H9 (cell line): ENCODE data around the gene CAMSAP2. TPM values are rescaled to one million over a fixed set of nuclear protein-coding genes. Genes with fewer than 3 reads are reported as not detected.

ENCODE experiments used
- DNase-seq: peaks from one replicate; pipeline ENCODE4 v3.0.0-alpha.2; 2017
- H2AFZ ChIP-seq: one replicate; pipeline ENCODE4 v1.6.1; 2013; ENCODE audit warnings: mild to moderate bottlenecking, low read length, control low read depth, moderate library complexity
- H2AK5ac ChIP-seq: 2 replicates; pipeline ENCODE4 v1.6.1; 2013; ENCODE audit warnings: low read length, control low read depth, mixed read lengths; ENCODE audit not compliant: insufficient read length
- H2BK120ac ChIP-seq: one replicate; pipeline ENCODE4 v1.6.1; 2013; ENCODE audit warnings: low read depth, mild to moderate bottlenecking, low read length, control low read depth, inconsistent platforms; ENCODE audit not compliant: poor library complexity, severe bottlenecking
- H2BK12ac ChIP-seq: 2 replicates; pipeline ENCODE4 v1.6.1; 2013; ENCODE audit warnings: low read length, control low read depth, mixed read lengths, low read depth; ENCODE audit not compliant: insufficient read length
- H2BK15ac ChIP-seq: 2 replicates; pipeline ENCODE4 v1.6.1; 2013; ENCODE audit warnings: low read depth, low read length, control low read depth
- H2BK20ac ChIP-seq: one replicate; pipeline ENCODE4 v1.6.1; 2013; ENCODE audit warnings: low read depth, mild to moderate bottlenecking, low read length, control low read depth, inconsistent platforms; ENCODE audit not compliant: poor library complexity, severe bottlenecking
- H2BK5ac ChIP-seq: 2 replicates; pipeline ENCODE4 v1.6.1; 2013; ENCODE audit warnings: low read length, control low read depth, mixed read lengths; ENCODE audit not compliant: insufficient read length
- H3K14ac ChIP-seq: 2 replicates; pipeline ENCODE4 v1.6.1; 2013; ENCODE audit warnings: low read length, control low read depth; ENCODE audit not compliant: insufficient read depth
- H3K18ac ChIP-seq: 2 replicates; pipeline ENCODE4 v1.6.1; 2013; ENCODE audit warnings: low read depth, mild to moderate bottlenecking, mixed read lengths, low read length, control low read depth; ENCODE audit not compliant: insufficient read length
- H3K23ac ChIP-seq: 2 replicates; pipeline ENCODE4 v1.6.1; 2013; ENCODE audit warnings: low read length, control low read depth, mixed read lengths, low read depth; ENCODE audit not compliant: insufficient read length
- H3K23me2 ChIP-seq: 2 replicates; pipeline ENCODE4 v1.6.1; 2013; ENCODE audit warnings: low read depth, mild to moderate bottlenecking, mixed read lengths, low read length, control low read depth; ENCODE audit not compliant: insufficient read length, poor library complexity, severe bottlenecking
- H3K27ac ChIP-seq: 2 replicates; pipeline ENCODE4 v1.5.1; 2013; ENCODE audit warnings: low read length, control low read depth, mixed read lengths, low read depth; ENCODE audit not compliant: insufficient read length
- H3K27me3 ChIP-seq: 2 replicates; pipeline ENCODE4 v1.6.1; 2013; ENCODE audit warnings: low read length, control low read depth, inconsistent platforms; ENCODE audit not compliant: insufficient read depth
- H3K4ac ChIP-seq: 2 replicates; pipeline ENCODE4 v1.6.1; 2013; ENCODE audit warnings: low read depth, mild to moderate bottlenecking, control low read depth, inconsistent platforms, low read length, moderate library complexity
- H3K4me1 ChIP-seq: 2 replicates; pipeline ENCODE4 v1.6.1; 2013; ENCODE audit warnings: low read length, control low read depth, inconsistent platforms; ENCODE audit not compliant: insufficient read depth
- H3K4me2 ChIP-seq: 2 replicates; pipeline ENCODE4 v1.6.1; 2013; ENCODE audit warnings: low read length, control low read depth, mixed read lengths; ENCODE audit not compliant: insufficient read length, insufficient read depth
- H3K56ac ChIP-seq: 2 replicates; pipeline ENCODE4 v1.6.1; 2013; ENCODE audit warnings: low read depth, mild to moderate bottlenecking, mixed read lengths, low read length, control low read depth; ENCODE audit not compliant: insufficient read length
- H3K79me1 ChIP-seq: 2 replicates; pipeline ENCODE4 v1.6.1; 2013; ENCODE audit warnings: low read depth, mild to moderate bottlenecking, moderate library complexity, low read length, control low read depth, inconsistent platforms; ENCODE audit not compliant: insufficient read depth, poor library complexity, severe bottlenecking
- H3K79me2 ChIP-seq: 2 replicates; pipeline ENCODE4 v1.6.1; 2013; ENCODE audit warnings: low read length, control low read depth, inconsistent platforms; ENCODE audit not compliant: insufficient read depth
- H3K9ac ChIP-seq: 2 replicates; pipeline ENCODE4 v1.6.1; 2013; ENCODE audit warnings: low read length, control low read depth, mixed read lengths; ENCODE audit not compliant: insufficient read length; ENCODE audit errors: extremely low read depth
- H3K9me3 ChIP-seq: one replicate; pipeline ENCODE4 v1.6.1; 2013; ENCODE audit warnings: low read depth, low read length, inconsistent platforms; ENCODE audit not compliant: control insufficient read depth
- H3T11ph ChIP-seq: one replicate; pipeline ENCODE4 v1.6.1; 2013; ENCODE audit warnings: mild to moderate bottlenecking, low read length, control low read depth, inconsistent platforms
- H4K20me1 ChIP-seq: one replicate; pipeline ENCODE4 v1.6.1; 2013; ENCODE audit not compliant: control insufficient read depth, insufficient read length, insufficient read depth
- H4K5ac ChIP-seq: 2 replicates; pipeline ENCODE4 v1.6.1; 2013; ENCODE audit warnings: low read depth, mild to moderate bottlenecking, mixed read lengths, low read length, control low read depth; ENCODE audit not compliant: insufficient read length
- H4K8ac ChIP-seq: replicated peaks from 2 replicates; pipeline ENCODE4 v1.6.1; 2013; ENCODE audit warnings: low read length, control low read depth, mixed read lengths, low read depth; ENCODE audit not compliant: insufficient read length
- H4K91ac ChIP-seq: 2 replicates; pipeline ENCODE4 v1.6.1; 2013; ENCODE audit warnings: low read depth, mild to moderate bottlenecking, moderate library complexity, mixed read lengths, low read length, control low read depth; ENCODE audit not compliant: insufficient read length
- H3K27ac Mint-ChIP-seq, 3 experiments: 2 replicates in 2 of 3; 3 replicates in 1 of 3; pipeline ENCODE4 v1.8.0; 2020 to 2021; ENCODE audit warnings: mixed read lengths in 3 of 3, mild to moderate bottlenecking in 1 of 3, moderate library complexity in 1 of 3
- H3K27me3 Mint-ChIP-seq: 2 replicates; pipeline ENCODE4 v1.8.0; 2021; ENCODE audit warnings: low read depth, mild to moderate bottlenecking, moderate library complexity, mixed read lengths
- H3K36me3 Mint-ChIP-seq, 3 experiments: 2 replicates in 2 of 3; 3 replicates in 1 of 3; pipeline ENCODE4 v1.8.0; 2020 to 2021; ENCODE audit warnings: low read depth in 3 of 3, mixed read lengths in 3 of 3; ENCODE audit not compliant: insufficient read depth in 1 of 3
- H3K4me1 Mint-ChIP-seq, 2 experiments: 2 replicates each; pipeline ENCODE4 v1.8.0; 2020; ENCODE audit warnings: mixed read lengths in 2 of 2
- H3K4me3 Mint-ChIP-seq, 2 experiments: 2 replicates in 1 of 2; 3 replicates in 1 of 2; pipeline ENCODE4 v1.8.0; 2020 to 2021; ENCODE audit warnings: mild to moderate bottlenecking in 2 of 2, mixed read lengths in 2 of 2, moderate library complexity in 1 of 2
- H3K9me3 Mint-ChIP-seq, 2 experiments: 2 replicates in 1 of 2; 3 replicates in 1 of 2; pipeline ENCODE4 v1.8.0; 2020; ENCODE audit warnings: mild to moderate bottlenecking in 2 of 2, mixed read lengths in 2 of 2, moderate library complexity in 1 of 2
- WGBS: extraction: QIAGEN DNeasy Blood & Tissue Kit; methylation state at CpG from one replicate; pipeline ENCODE4 v1.1.7; 2013; ENCODE audit warnings: missing lambda C conversion rate, low lambda C conversion rate, mixed read lengths; ENCODE audit not compliant: insufficient read length; ENCODE audit errors: extremely low coverage; 5-methylcytosine and 5-hydroxymethylcytosine counted together
- total RNA-seq: library from RNA; stranded (reverse); gene quantifications from 2 replicates; pipeline ENCODE4 v1.2.1, GENCODE V29; 2021
- TF ChIP-seq, protein P1 (sequence below): fragments of 200-600 bp; sonication (generic); conservative IDR thresholded peaks from 3 replicates; pipeline ENCODE4 v1.8.0; 2021; ENCODE audit warnings: antibody characterized with exemption, mild to moderate bottlenecking

The CAMSAP2 gene
- total RNA-seq, 1 experiment from 2014 or later: 33.7 TPM

DNA sequence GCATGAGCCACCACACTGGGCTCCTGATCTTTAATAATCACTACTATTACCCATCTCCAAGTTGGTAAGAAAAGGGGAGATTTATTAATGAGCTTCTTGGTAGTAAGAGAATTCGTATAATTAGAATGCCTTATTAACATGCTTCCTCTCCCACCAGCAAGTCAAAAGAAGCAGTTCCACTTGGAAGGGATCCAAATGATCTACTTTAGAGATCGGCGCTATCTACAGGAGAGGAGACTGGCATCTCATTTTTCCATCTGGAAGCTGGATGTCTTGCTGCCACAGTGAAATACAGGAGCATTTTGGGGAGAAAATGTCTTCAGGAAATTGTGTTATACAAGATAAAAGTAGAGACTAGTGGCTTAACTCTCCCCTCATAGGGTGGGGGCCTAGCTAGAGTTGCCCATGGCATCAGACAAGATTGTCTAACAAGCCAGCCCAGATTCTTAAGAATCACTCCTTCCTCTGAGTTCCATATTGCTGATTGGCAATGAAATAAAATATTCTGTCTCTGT lies 33.6 kb upstream of the CAMSAP2 start:
- H3K9me3 Mint-ChIP-seq: no peaks in the 10 kb centered on the region
- H3K27ac Mint-ChIP-seq: no peak overlapping the region
- H2BK5ac ChIP-seq: no peak overlapping the region
- no peaks in the 10 kb centered on the region for H4K20me1 ChIP-seq
- no peak for DNase-seq
- WGBS: no CpG with 5 or more reads among the region's 3 CpGs
- peaks cover 5 to 7% of the 10 kb centered on the region in 2 experiments for H3K4me1 Mint-ChIP-seq
- no peak overlapping the region for H3K4me3 Mint-ChIP-seq
- no peak overlapping the region for H3K27ac ChIP-seq
- H3K9ac ChIP-seq: no peak overlapping the region
- no peak overlapping the region for H2BK120ac ChIP-seq
- H2AK5ac ChIP-seq: no peak overlapping the region
- H3K4ac ChIP-seq: no peak overlapping the region
- H2AFZ ChIP-seq: no peak overlapping the region
- no peak overlapping the region for H3K56ac ChIP-seq
- H3K23ac ChIP-seq: no peak overlapping the region
- H3K18ac ChIP-seq: no peak overlapping the region
- no peak overlapping the region for H2BK15ac ChIP-seq
- no peaks in the 10 kb centered on the region; the same call in 1 of the 2 replicates for H3K27me3 Mint-ChIP-seq
- no peak overlapping the region for H3T11ph ChIP-seq
- H3K79me2 ChIP-seq: no peaks in the 10 kb centered on the region
- no peaks in the 10 kb centered on the region for H3K9me3 ChIP-seq
- H3K4me2 ChIP-seq: no peak overlapping the region
- no peaks in the 10 kb centered on the region for H3K36me3 Mint-ChIP-seq
- no peak overlapping the region for H4K91ac ChIP-seq
- H3K14ac ChIP-seq: no peak overlapping the region
- H3K27me3 ChIP-seq: no peaks in the 10 kb centered on the region
- TF ChIP-seq, protein P1, sequence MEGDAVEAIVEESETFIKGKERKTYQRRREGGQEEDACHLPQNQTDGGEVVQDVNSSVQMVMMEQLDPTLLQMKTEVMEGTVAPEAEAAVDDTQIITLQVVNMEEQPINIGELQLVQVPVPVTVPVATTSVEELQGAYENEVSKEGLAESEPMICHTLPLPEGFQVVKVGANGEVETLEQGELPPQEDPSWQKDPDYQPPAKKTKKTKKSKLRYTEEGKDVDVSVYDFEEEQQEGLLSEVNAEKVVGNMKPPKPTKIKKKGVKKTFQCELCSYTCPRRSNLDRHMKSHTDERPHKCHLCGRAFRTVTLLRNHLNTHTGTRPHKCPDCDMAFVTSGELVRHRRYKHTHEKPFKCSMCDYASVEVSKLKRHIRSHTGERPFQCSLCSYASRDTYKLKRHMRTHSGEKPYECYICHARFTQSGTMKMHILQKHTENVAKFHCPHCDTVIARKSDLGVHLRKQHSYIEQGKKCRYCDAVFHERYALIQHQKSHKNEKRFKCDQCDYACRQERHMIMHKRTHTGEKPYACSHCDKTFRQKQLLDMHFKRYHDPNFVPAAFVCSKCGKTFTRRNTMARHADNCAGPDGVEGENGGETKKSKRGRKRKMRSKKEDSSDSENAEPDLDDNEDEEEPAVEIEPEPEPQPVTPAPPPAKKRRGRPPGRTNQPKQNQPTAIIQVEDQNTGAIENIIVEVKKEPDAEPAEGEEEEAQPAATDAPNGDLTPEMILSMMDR: no peak
- H4K5ac ChIP-seq: no peak overlapping the region
- no peak overlapping the region for H4K8ac ChIP-seq
- H3K79me1 ChIP-seq: no peaks in the 10 kb centered on the region
- no peaks in the 10 kb centered on the region for H3K23me2 ChIP-seq
- no peak overlapping the region for H2BK12ac ChIP-seq
- no peak overlapping the region for H2BK20ac ChIP-seq
- H3K4me1 ChIP-seq: no peaks in the 10 kb centered on the region
